ENCODE measurements around the gene RTN4R. TPM values are rescaled to one million over a fixed set of nuclear protein-coding genes. Genes with fewer than 3 reads are reported as not detected.

Gene RTN4R
- total and polyA plus RNA-seq, 2 experiments from 2014 or later: 10.6 to 38.4 TPM

DNA sequence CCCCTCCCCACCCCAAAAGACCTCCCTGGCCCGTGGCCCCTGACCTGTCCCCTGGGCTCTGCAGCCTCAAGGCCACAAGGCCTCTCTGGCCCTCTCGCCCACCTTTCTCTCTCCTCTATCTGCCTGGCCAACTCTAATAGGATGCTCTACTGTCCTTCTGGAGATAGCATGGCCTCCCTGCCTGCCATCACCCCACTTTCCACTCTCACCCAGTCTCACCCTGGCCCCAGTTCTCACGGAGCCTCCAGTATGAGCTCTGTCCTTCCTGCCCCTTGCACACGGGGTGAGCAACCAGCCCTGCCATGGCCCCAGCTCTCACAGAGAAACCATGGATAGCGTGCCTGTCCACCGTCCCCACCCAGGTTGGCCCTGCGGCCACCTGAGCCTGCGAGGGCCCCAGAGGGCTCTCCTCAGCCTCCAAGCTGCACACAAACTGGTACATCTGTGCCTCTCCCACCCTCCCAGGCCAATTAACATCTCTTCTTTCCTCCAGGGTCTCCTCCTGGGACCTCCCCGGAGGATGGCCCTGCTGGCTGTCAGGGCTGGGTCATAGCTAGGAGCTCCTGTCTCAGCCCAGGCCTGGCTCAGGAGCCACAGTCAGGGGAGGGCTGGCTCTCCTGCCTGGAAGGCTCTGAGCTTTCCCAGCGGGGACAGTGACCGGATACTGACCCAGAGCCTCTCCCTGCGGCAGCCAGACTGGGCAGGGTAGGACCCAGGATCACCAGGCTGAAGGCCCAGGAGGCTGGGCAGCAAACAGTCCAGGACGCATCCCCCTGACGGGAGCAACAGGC, 22.3 kb downstream of the RTN4R start:
- Mint-ChIP-seq H3K27me3 (ENCODE audit: insufficient read depth, low read depth, poor library complexity) (peaks cover 10% of the 10 kb centered on the region), H3K4me3 (no peak overlapping the region; the same call in 2 of the 3 replicates), H3K27ac (peak overlapping the region; percentile 67; the same call in 1 of the 2 replicates), H3K4me1 (peaks cover 29% of the 10 kb centered on the region), H3K9me3 (no peaks in the 10 kb centered on the region; the same call in 2 of the 3 replicates), H3K36me3 (ENCODE audit: low read depth) (no peaks in the 10 kb centered on the region; the same call in 2 of the 3 replicates)
- H3K4me2 ChIP-seq: no peak overlapping the region
- H3K4me1 ChIP-seq (ENCODE audit: insufficient read depth): peaks cover 8% of the 10 kb centered on the region; the same call in 1 of the 2 replicates
- H3K36me3 ChIP-seq (ENCODE audit: insufficient read depth): no peaks in the 10 kb centered on the region
- no peaks in the 10 kb centered on the region for H3K9me2 ChIP-seq (ENCODE audit: insufficient read depth)
- peak; percentile 16 for ATAC-seq
- DNase-seq (ENCODE audit: low spot score): no peak
- no peak overlapping the region for H3K4me3 ChIP-seq
- TF ChIP-seq EZH2 (IDR thresholded peaks at IDR 0.05; ENCODE audit: low read depth, unreplicated experiment): no peak
- no peak for TF ChIP-seq ZNF331 (CRISPR knock-in tag; IDR thresholded peaks at IDR 0.05; ENCODE audit: low read depth)
- TF ChIP-seq POLR2AphosphoS5 (IDR thresholded peaks at IDR 0.05; ENCODE audit: low read depth): no peak
- no peak for TF ChIP-seq NANOG (IDR thresholded peaks at IDR 0.05; ENCODE audit: borderline replicate concordance)
- TF ChIP-seq, protein P1, sequence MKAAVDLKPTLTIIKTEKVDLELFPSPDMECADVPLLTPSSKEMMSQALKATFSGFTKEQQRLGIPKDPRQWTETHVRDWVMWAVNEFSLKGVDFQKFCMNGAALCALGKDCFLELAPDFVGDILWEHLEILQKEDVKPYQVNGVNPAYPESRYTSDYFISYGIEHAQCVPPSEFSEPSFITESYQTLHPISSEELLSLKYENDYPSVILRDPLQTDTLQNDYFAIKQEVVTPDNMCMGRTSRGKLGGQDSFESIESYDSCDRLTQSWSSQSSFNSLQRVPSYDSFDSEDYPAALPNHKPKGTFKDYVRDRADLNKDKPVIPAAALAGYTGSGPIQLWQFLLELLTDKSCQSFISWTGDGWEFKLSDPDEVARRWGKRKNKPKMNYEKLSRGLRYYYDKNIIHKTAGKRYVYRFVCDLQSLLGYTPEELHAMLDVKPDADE (IDR thresholded peaks at IDR 0.05): no peak
- no peak for TF ChIP-seq JUNB (IDR thresholded peaks at IDR 0.05; ENCODE audit: unreplicated experiment)
- no peak for TF ChIP-seq ZNF114 (CRISPR knock-in tag; IDR thresholded peaks at IDR 0.05)
- TF ChIP-seq, protein P2, sequence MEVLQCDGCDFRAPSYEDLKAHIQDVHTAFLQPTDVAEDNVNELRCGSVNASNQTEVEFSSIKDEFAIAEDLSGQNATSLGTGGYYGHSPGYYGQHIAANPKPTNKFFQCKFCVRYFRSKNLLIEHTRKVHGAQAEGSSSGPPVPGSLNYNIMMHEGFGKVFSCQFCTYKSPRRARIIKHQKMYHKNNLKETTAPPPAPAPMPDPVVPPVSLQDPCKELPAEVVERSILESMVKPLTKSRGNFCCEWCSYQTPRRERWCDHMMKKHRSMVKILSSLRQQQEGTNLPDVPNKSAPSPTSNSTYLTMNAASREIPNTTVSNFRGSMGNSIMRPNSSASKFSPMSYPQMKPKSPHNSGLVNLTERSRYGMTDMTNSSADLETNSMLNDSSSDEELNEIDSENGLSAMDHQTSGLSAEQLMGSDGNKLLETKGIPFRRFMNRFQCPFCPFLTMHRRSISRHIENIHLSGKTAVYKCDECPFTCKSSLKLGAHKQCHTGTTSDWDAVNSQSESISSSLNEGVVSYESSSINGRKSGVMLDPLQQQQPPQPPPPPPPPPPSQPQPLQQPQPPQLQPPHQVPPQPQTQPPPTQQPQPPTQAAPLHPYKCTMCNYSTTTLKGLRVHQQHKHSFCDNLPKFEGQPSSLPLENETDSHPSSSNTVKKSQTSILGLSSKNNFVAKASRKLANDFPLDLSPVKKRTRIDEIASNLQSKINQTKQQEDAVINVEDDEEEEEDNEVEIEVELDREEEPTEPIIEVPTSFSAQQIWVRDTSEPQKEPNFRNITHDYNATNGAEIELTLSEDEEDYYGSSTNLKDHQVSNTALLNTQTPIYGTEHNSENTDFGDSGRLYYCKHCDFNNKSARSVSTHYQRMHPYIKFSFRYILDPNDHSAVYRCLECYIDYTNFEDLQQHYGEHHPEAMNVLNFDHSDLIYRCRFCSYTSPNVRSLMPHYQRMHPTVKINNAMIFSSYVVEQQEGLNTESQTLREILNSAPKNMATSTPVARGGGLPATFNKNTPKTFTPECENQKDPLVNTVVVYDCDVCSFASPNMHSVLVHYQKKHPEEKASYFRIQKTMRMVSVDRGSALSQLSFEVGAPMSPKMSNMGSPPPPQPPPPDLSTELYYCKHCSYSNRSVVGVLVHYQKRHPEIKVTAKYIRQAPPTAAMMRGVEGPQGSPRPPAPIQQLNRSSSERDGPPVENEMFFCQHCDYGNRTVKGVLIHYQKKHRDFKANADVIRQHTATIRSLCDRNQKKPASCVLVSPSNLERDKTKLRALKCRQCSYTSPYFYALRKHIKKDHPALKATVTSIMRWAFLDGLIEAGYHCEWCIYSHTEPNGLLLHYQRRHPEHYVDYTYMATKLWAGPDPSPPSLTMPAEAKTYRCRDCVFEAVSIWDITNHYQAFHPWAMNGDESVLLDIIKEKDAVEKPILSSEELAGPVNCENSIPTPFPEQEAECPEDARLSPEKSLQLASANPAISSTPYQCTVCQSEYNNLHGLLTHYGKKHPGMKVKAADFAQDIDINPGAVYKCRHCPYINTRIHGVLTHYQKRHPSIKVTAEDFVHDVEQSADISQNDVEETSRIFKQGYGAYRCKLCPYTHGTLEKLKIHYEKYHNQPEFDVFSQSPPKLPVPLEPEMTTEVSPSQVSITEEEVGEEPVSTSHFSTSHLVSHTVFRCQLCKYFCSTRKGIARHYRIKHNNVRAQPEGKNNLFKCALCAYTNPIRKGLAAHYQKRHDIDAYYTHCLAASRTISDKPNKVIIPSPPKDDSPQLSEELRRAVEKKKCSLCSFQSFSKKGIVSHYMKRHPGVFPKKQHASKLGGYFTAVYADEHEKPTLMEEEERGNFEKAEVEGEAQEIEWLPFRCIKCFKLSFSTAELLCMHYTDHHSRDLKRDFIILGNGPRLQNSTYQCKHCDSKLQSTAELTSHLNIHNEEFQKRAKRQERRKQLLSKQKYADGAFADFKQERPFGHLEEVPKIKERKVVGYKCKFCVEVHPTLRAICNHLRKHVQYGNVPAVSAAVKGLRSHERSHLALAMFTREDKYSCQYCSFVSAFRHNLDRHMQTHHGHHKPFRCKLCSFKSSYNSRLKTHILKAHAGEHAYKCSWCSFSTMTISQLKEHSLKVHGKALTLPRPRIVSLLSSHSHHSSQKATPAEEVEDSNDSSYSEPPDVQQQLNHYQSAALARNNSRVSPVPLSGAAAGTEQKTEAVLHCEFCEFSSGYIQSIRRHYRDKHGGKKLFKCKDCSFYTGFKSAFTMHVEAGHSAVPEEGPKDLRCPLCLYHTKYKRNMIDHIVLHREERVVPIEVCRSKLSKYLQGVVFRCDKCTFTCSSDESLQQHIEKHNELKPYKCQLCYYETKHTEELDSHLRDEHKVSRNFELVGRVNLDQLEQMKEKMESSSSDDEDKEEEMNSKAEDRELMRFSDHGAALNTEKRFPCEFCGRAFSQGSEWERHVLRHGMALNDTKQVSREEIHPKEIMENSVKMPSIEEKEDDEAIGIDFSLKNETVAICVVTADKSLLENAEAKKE (CRISPR knock-in tag; IDR thresholded peaks at IDR 0.05): no peak
- TF ChIP-seq EZH2phosphoT487 (IDR thresholded peaks at IDR 0.05; ENCODE audit: unreplicated experiment): no peak
- TF ChIP-seq, protein P3, sequence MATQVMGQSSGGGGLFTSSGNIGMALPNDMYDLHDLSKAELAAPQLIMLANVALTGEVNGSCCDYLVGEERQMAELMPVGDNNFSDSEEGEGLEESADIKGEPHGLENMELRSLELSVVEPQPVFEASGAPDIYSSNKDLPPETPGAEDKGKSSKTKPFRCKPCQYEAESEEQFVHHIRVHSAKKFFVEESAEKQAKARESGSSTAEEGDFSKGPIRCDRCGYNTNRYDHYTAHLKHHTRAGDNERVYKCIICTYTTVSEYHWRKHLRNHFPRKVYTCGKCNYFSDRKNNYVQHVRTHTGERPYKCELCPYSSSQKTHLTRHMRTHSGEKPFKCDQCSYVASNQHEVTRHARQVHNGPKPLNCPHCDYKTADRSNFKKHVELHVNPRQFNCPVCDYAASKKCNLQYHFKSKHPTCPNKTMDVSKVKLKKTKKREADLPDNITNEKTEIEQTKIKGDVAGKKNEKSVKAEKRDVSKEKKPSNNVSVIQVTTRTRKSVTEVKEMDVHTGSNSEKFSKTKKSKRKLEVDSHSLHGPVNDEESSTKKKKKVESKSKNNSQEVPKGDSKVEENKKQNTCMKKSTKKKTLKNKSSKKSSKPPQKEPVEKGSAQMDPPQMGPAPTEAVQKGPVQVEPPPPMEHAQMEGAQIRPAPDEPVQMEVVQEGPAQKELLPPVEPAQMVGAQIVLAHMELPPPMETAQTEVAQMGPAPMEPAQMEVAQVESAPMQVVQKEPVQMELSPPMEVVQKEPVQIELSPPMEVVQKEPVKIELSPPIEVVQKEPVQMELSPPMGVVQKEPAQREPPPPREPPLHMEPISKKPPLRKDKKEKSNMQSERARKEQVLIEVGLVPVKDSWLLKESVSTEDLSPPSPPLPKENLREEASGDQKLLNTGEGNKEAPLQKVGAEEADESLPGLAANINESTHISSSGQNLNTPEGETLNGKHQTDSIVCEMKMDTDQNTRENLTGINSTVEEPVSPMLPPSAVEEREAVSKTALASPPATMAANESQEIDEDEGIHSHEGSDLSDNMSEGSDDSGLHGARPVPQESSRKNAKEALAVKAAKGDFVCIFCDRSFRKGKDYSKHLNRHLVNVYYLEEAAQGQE (IDR thresholded peaks at IDR 0.05; ENCODE audit: unreplicated experiment): no peak
- H4K20me1 ChIP-seq (replicated peaks; ENCODE audit: insufficient read depth): no peaks in the 10 kb centered on the region; the same call in 1 of the 2 replicates
- H3K27ac ChIP-seq (ENCODE audit: low read depth): no peak overlapping the region
- H3F3A ChIP-seq (replicated peaks; ENCODE audit: low read depth): no peaks in the 10 kb centered on the region
- no peak overlapping the region for H2AFZ ChIP-seq
- H3K27me3 ChIP-seq (ENCODE audit: insufficient read depth): no peaks in the 10 kb centered on the region
- H3K79me2 ChIP-seq (replicated peaks; ENCODE audit: insufficient read depth): 0 out of 2 replicates have a peak, but pooled peaks cover 4% of the 10 kb centered on the region
